GM21381 (cell line): ENCODE data around the gene HCRTR1.

Experiments used
- ATAC-seq: cut with Tn5 transposase; IDR thresholded peaks from one replicate; pipeline ENCODE4 v1.9.1; 2021; ENCODE audit warnings: mild to moderate bottlenecking, moderate library complexity; ENCODE audit not compliant: unreplicated experiment

Gene HCRTR1

GRCh38 chr1:31617218-31617915 is at the start of gene HCRTR1:
Gene HCRTR1 (plus strand): TSS chr1:31617689. CDS start chr1:31619193, 1,504 bp downstream.
- ATAC-seq: no peak

- ATAC-seq: no peak
Observed at GRCh38 chr1:31567956-31568570, 49.4 kb upstream of the HCRTR1 start.

GRCh38 chr1:31568895-31569595 is 48.4 kb upstream of the HCRTR1 start:
- ATAC-seq: no peak

- no peak for ATAC-seq
Observed at GRCh38 chr1:31569596-31570173, 47.8 kb upstream of the HCRTR1 start.

GRCh38 chr1:31570228-31570627 is 47.3 kb upstream of the HCRTR1 start:
- no peak for ATAC-seq

GRCh38 chr1:31570906-31571305 is 46.6 kb upstream of the HCRTR1 start:
- ATAC-seq: no peak

GRCh38 chr1:31571340-31572295 is 45.9 kb upstream of the HCRTR1 start:
- ATAC-seq: no peak

DNA sequence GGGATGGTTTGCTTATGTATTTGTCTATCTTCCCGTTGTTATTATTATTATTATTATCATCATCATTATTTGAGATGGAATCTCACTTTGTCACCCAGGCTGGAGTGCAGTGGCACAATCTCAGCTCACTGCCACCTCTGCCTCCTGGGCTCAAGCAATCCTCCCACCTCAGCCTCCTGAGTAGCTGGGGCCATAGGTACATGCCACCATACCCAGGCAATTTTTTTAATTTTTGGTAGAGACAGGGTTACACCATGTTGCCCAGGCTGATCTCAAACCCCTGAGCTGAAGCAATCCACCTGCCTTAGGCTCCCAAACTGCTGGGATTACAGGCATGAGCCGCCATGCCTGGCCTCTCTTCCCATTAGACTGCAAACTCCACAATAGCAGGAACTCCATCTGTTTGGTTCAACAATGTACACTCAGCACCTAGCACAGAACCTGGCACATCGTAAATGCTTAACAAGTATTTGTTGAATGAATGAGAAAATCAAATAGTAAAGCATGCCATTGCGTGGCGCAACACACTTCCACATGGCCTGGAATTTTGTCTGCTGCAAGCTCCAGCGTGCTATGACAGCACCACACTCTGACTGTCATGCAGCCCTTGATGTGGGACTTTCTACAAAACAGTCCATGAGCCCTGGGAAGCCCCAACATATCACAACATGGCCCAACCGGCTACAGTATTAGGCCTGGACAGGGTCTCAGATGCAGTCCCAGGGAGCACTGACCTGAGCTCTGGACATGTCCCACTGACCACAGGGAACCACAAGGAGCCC is 45.0 kb upstream of the HCRTR1 start:
- no peak for ATAC-seq

DNA sequence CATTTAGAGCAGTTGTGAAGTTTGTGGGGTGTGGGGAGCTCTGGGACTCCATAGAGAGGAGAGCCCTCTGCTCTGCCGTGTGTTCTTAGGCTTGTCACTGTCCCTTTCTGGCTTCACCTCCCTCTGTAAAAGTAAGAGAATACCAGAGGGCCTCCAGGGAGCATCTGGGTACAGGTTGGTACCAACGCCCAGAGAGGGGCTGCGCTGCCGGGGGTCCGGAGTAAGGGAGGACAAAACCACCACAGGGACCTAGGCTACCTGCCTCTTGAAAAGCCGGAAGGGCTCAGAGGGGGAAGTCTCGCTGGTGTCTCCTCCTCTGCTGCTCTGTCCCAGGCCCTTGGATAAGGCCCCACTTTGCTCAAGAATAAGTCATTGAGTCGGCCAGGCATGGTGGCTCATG is 44.2 kb upstream of the HCRTR1 start:
- ATAC-seq: no peak

- ATAC-seq: no peak
Observed at GRCh38 chr1:31574749-31575368, 42.6 kb upstream of the HCRTR1 start.

- no peak for ATAC-seq
Observed at GRCh38 chr1:31575369-31576140, 41.9 kb upstream of the HCRTR1 start.

GRCh38 chr1:31576201-31576669 is 41.3 kb upstream of the HCRTR1 start, which contains the start of gene TINAGL1:
Gene TINAGL1 (plus strand): TSS chr1:31576515. CDS start chr1:31577149, 634 bp downstream.
- ATAC-seq: no peak

DNA sequence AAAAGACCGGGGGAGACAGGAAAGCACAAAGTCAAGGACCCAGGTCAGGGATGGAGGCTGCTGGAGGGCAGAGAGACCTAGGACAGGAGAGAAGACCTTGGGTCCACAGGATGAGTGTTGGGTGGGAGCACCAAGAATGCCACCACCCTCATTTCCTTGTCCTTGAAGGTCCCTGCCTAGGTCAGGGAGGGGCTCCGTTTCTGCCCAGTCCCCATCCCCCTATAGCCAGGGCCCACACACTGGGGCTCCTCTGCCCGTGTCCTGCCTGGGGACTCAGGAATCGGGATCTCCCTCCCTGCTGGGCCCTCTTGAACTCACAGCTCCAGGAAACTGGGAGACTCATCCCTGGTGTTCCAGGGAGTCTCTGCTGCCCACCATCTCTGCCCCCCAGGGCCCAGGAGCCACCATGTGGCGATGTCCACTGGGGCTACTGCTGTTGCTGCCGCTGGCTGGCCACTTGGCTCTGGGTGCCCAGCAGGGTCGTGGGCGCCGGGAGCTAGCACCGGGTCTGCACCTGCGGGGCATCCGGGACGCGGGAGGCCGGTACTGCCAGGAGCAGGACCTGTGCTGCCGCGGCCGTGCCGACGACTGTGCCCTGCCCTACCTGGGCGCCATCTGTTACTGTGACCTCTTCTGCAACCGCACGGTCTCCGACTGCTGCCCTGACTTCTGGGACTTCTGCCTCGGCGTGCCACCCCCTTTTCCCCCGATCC is 40.6 kb upstream of the HCRTR1 start:
- ATAC-seq: no peak

GRCh38 chr1:31577515-31578192 is 39.8 kb upstream of the HCRTR1 start:
- ATAC-seq: no peak

DNA sequence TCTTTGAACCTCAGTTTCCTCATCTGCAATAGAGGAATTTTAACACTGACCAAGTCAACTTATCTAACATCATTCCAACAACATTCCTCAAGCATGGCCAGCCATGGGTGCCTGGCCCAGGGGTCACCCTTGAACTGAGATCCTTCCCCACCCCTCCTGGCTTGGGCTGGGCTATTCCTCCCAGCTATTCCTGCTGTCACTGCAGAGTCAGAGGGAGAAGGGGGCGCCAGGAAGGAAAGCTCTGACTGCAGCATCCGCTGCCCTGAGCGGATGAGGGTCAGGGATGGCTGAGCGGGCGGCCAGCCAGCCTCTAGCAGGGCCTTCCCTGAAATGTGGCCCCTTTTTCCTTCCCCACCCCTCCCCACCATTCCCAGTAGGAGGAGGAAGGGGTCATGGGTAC is 38.1 kb upstream of the HCRTR1 start:
- ATAC-seq: no peak

- ATAC-seq: no peak
Observed at GRCh38 chr1:31580513-31580870, 37.0 kb upstream of the HCRTR1 start.

DNA sequence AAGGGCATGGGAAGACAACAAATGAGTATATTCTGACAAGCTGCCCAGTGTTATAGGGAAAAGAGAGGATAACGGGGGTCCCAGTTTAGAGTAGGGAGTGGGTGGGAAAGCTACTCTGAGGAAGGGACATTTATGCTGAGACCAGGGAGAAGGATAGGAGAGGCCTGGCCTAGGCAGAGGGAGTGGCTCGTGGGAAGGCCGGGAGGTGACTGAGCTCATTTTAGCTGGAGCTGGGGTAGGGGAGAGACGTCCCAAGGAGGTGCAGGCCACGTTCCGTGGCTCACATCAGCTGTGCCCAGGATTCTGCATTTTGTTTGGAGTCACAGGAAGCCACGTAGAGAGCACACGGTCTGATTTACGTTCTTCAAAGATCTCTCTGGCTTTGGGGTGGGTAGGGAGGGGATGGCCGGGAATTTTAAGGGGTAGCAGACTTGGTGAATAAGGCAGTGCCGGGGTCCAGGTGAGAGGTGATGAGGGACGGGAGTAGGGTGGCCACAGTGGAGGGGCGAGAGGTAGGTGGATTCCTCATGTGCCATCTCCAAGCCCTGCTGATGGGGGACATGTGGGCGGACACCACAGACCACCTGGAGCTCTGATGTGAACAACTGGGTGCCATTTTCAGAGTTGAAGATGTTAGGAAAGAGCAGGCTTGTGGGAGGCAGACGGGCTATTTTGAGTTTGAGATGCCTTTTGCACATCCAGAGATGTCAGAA is 36.4 kb upstream of the HCRTR1 start:
- ATAC-seq: no peak
